ENCODE measurements around the gene AUTS2.

AUTS2 gene

DNA sequence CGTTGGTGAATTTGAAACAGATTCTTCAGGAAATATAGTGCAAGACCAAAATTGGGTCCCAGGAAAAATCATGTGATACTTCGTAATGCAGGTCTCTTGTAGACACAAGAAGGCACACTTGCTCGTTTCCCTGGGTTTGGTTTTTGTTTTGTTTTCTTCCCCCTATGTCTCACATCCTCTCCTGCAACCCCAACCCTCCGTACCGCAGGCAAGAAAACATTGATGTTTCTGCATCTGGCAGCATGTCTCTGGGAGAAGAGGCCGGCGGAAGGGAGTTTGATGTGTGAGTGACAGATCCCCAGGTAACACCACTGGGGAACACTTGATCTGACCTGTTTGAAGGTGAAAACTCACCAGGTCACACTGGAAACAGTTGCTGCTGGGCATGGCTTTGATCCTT lies 718.5 kb downstream of the AUTS2 start:
- Histone ChIP-seq H3K27ac (ENCODE audit: low read depth, low read length) (no peak overlapping the region), H3K27me3 (ENCODE audit: control insufficient read depth, insufficient read depth, low read length) (no peaks in the 10 kb centered on the region), H3K36me3 (ENCODE audit: control insufficient read depth, insufficient read depth, low read length) (no peaks in the 10 kb centered on the region), H3K9me3 (ENCODE audit: control insufficient read depth, insufficient read depth, low read depth, low read length) (no peaks in the 10 kb centered on the region), H3K4me3 (ENCODE audit: low read depth, low read length) (no peak overlapping the region), H3K9ac (ENCODE audit: low read length) (no peak overlapping the region), H3K4me1 (ENCODE audit: control insufficient read depth, insufficient read depth, low read length) (peaks cover 31% of the 10 kb centered on the region; the same call in 1 of the 2 replicates)

DNA sequence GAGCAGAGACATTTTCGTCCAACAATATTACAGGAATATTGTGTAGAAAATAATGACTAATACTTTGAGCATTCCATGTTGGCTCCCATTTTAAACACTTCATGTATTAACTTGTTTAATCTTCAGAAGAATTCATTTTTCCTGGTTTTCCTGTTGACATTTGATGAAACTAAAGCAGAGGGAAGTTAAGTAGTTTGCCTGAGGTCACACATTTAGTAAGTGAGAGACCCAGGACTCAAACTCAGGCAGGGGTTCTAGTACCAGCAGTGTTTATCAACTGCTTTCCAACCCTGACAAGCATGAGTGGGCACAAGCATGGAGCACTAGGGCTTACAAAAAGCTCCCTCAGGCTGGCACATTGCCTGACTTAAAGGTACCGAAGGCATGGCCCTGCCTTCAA lies 719.1 kb downstream of the AUTS2 start:
- Histone ChIP-seq H3K9ac (ENCODE audit: low read length) (no peak overlapping the region), H3K4me1 (ENCODE audit: control insufficient read depth, insufficient read depth, low read length) (peaks cover 31% of the 10 kb centered on the region; the same call in 1 of the 2 replicates), H3K27ac (ENCODE audit: low read depth, low read length) (no peak overlapping the region), H3K9me3 (ENCODE audit: control insufficient read depth, insufficient read depth, low read depth, low read length) (no peaks in the 10 kb centered on the region), H3K36me3 (ENCODE audit: control insufficient read depth, insufficient read depth, low read length) (no peaks in the 10 kb centered on the region), H3K4me3 (ENCODE audit: low read depth, low read length) (no peak overlapping the region), H3K27me3 (ENCODE audit: control insufficient read depth, insufficient read depth, low read length) (no peaks in the 10 kb centered on the region)

GRCh38 chr7:70318511-70318910 lies 720.2 kb downstream of the AUTS2 start:
- no peak overlapping the region for H3K27ac ChIP-seq (ENCODE audit: low read depth, low read length)
- no peak overlapping the region for H3K9ac ChIP-seq (ENCODE audit: low read length)
- H3K27me3 ChIP-seq (ENCODE audit: control insufficient read depth, insufficient read depth, low read length): no peaks in the 10 kb centered on the region
- no peaks in the 10 kb centered on the region for H3K9me3 ChIP-seq (ENCODE audit: control insufficient read depth, insufficient read depth, low read depth, low read length)
- no peak overlapping the region for H3K4me3 ChIP-seq (ENCODE audit: low read depth, low read length)
- H3K36me3 ChIP-seq (ENCODE audit: control insufficient read depth, insufficient read depth, low read length): no peaks in the 10 kb centered on the region
- H3K4me1 ChIP-seq (ENCODE audit: control insufficient read depth, insufficient read depth, low read length): peaks cover 19% of the 10 kb centered on the region; the same call in 1 of the 2 replicates

GRCh38 chr7:70319057-70319456 lies 720.8 kb downstream of the AUTS2 start:
- peaks cover 14% of the 10 kb centered on the region; the same call in 1 of the 2 replicates for H3K4me1 ChIP-seq (ENCODE audit: control insufficient read depth, insufficient read depth, low read length)
- H3K4me3 ChIP-seq (ENCODE audit: low read depth, low read length): no peak overlapping the region
- H3K9ac ChIP-seq (ENCODE audit: low read length): no peak overlapping the region
- no peaks in the 10 kb centered on the region for H3K27me3 ChIP-seq (ENCODE audit: control insufficient read depth, insufficient read depth, low read length)
- no peaks in the 10 kb centered on the region for H3K36me3 ChIP-seq (ENCODE audit: control insufficient read depth, insufficient read depth, low read length)
- no peak overlapping the region for H3K27ac ChIP-seq (ENCODE audit: low read depth, low read length)
- no peaks in the 10 kb centered on the region for H3K9me3 ChIP-seq (ENCODE audit: control insufficient read depth, insufficient read depth, low read depth, low read length)

DNA sequence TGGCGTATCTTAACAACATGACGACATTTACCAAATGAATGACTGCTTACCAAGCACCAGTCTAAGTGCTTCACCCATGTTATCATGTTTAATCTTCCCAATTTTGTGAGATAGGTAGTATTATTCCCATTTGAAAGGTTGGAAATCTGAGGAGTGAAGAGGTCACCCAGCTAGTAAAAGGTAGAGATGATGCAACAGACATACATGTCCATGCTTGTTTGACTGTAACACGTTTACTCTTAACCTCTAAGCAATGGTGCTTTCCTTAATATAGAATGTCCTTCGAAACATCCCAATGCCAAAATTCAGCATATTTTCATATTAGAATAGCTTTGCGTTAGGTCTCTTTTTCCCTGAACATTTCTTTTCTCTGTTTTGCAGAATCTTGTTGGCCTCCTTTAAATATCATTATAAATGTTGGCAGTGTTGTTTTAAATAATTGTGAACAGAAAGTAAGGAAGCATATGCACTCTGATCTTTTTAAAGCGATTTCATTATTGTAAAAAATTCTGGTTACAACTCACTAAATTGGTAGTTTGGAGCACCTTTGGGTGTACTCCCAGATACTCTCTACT lies 722.8 kb downstream of the AUTS2 start:
- Histone ChIP-seq H3K4me1 (ENCODE audit: control insufficient read depth, insufficient read depth, low read length) (peaks cover 13% of the 10 kb centered on the region; the same call in 1 of the 2 replicates), H3K27ac (ENCODE audit: low read depth, low read length) (no peak overlapping the region), H3K9me3 (ENCODE audit: control insufficient read depth, insufficient read depth, low read depth, low read length) (no peaks in the 10 kb centered on the region), H3K9ac (ENCODE audit: low read length) (no peak overlapping the region), H3K27me3 (ENCODE audit: control insufficient read depth, insufficient read depth, low read length) (no peaks in the 10 kb centered on the region), H3K36me3 (ENCODE audit: control insufficient read depth, insufficient read depth, low read length) (no peaks in the 10 kb centered on the region), H3K4me3 (ENCODE audit: low read depth, low read length) (no peak overlapping the region)

- no peak overlapping the region for H3K4me3 ChIP-seq (ENCODE audit: low read depth, low read length)
- no peaks in the 10 kb centered on the region for H3K27me3 ChIP-seq (ENCODE audit: control insufficient read depth, insufficient read depth, low read length)
- no peaks in the 10 kb centered on the region for H3K36me3 ChIP-seq (ENCODE audit: control insufficient read depth, insufficient read depth, low read length)
- H3K9me3 ChIP-seq (ENCODE audit: control insufficient read depth, insufficient read depth, low read depth, low read length): no peaks in the 10 kb centered on the region
- H3K4me1 ChIP-seq (ENCODE audit: control insufficient read depth, insufficient read depth, low read length): peaks cover 13% of the 10 kb centered on the region; the same call in 1 of the 2 replicates
- H3K27ac ChIP-seq (ENCODE audit: low read depth, low read length): no peak overlapping the region
- H3K9ac ChIP-seq (ENCODE audit: low read length): no peak overlapping the region
Measured at GRCh38 chr7:70322856-70323255, 724.6 kb downstream of the AUTS2 start.

DNA sequence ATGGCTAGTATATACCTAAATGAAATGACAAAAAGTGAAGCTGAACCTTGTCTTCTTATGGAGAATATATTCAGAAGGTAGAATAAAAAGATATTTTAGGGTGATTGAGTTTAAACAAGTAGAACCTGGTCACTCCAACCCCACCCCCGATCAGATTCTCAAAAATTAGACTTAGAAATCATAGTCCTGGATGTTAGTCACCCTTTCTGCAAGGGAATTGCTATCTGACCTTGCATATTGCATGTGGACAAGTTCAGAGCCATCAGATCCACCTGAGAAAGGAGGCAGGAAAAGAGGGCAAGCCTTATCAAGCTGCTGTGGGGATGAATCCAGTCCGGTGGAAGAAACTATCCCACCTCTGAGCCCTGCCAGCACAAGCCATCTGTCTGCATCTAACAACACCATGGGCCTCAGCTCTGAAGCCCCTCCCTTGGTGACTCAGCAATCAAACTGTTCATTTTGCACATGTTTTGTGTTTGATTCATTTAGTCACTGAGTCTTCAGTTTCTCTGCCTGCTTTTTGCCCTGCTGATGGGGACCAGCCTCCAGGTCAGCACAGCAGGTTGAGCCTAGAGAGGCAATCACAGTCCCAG lies 727.3 kb downstream of the AUTS2 start:
- Histone ChIP-seq H3K27ac (ENCODE audit: low read depth, low read length) (no peak overlapping the region), H3K4me3 (ENCODE audit: low read depth, low read length) (no peak overlapping the region), H3K9me3 (ENCODE audit: control insufficient read depth, insufficient read depth, low read depth, low read length) (no peaks in the 10 kb centered on the region), H3K36me3 (ENCODE audit: control insufficient read depth, insufficient read depth, low read length) (no peaks in the 10 kb centered on the region), H3K27me3 (ENCODE audit: control insufficient read depth, insufficient read depth, low read length) (no peaks in the 10 kb centered on the region), H3K4me1 (ENCODE audit: control insufficient read depth, insufficient read depth, low read length) (no peaks in the 10 kb centered on the region), H3K9ac (ENCODE audit: low read length) (no peak overlapping the region)

- Histone ChIP-seq H3K27ac (ENCODE audit: low read depth, low read length) (no peak overlapping the region), H3K36me3 (ENCODE audit: control insufficient read depth, insufficient read depth, low read length) (no peaks in the 10 kb centered on the region), H3K9me3 (ENCODE audit: control insufficient read depth, insufficient read depth, low read depth, low read length) (no peaks in the 10 kb centered on the region), H3K27me3 (ENCODE audit: control insufficient read depth, insufficient read depth, low read length) (no peaks in the 10 kb centered on the region), H3K4me3 (ENCODE audit: low read depth, low read length) (no peak overlapping the region), H3K4me1 (ENCODE audit: control insufficient read depth, insufficient read depth, low read length) (no peaks in the 10 kb centered on the region), H3K9ac (ENCODE audit: low read length) (no peak overlapping the region)
Measured at GRCh38 chr7:70334295-70334694, 736.0 kb downstream of the AUTS2 start.

DNA sequence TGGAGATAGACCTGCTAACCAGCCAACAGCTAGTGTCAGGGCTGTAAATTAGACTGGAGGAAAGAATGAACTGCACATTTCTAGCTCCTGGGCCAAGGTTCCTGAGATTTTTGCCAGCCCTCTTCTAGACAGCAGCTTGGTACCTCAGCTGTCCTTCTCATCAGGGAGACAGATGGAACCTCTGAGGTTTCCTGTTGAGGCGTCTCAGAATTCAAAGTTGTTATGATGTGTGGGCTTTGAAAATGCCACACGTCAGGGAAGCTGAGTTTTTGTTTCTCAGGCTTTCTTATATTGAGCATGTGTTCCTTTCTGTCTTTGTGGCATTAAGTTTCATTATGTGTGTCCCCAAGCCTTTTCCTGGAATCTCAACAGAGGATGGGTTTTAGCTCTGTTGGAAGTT lies 736.6 kb downstream of the AUTS2 start:
- no peak overlapping the region for H3K4me3 ChIP-seq (ENCODE audit: low read depth, low read length)
- H3K4me1 ChIP-seq (ENCODE audit: control insufficient read depth, insufficient read depth, low read length): no peaks in the 10 kb centered on the region
- no peaks in the 10 kb centered on the region for H3K36me3 ChIP-seq (ENCODE audit: control insufficient read depth, insufficient read depth, low read length)
- no peaks in the 10 kb centered on the region for H3K9me3 ChIP-seq (ENCODE audit: control insufficient read depth, insufficient read depth, low read depth, low read length)
- no peaks in the 10 kb centered on the region for H3K27me3 ChIP-seq (ENCODE audit: control insufficient read depth, insufficient read depth, low read length)
- no peak overlapping the region for H3K27ac ChIP-seq (ENCODE audit: low read depth, low read length)
- H3K9ac ChIP-seq (ENCODE audit: low read length): no peak overlapping the region

DNA sequence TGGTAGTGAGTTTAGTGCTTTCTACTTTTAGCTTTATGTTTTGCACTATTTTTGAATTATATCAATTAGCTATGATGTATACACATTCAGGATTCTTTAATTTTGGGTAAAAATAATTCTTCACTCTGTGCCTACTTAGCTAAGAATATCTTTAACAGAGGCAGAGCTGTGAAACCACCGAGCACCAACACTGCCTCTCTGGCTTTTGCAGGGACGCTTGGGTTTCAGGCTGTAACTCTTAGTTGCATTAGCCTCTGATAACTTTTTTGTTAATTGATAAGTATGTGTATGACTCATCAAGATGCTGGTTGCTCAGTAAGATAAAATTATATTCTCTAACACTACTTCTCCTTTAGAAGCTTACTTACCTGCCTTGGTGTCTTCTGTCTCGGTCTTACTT lies 738.3 kb downstream of the AUTS2 start:
- H3K9ac ChIP-seq (ENCODE audit: low read length): no peak overlapping the region
- no peak overlapping the region for H3K4me3 ChIP-seq (ENCODE audit: low read depth, low read length)
- no peaks in the 10 kb centered on the region for H3K27me3 ChIP-seq (ENCODE audit: control insufficient read depth, insufficient read depth, low read length)

DNA sequence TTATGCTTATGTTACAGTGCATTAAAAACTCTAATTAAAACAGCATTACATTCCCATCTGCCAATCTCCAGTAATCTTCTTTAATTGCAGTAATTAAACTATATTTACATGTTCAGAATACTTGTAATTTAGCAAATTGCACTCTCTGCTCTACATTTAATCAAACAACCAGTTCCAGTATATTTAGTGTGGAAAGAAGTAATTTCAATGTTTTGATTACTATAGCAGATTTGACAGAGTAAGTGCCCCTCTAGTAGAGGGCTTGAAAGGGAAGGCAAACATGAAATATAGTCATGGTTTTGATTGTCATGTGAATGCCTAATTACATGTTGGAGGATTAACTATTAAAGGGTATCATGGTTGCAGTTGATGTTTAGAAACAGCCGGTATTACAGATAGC lies 739.7 kb downstream of the AUTS2 start:
- Histone ChIP-seq H3K36me3 (ENCODE audit: control insufficient read depth, insufficient read depth, low read length) (no peaks in the 10 kb centered on the region), H3K9me3 (ENCODE audit: control insufficient read depth, insufficient read depth, low read depth, low read length) (no peaks in the 10 kb centered on the region), H3K27ac (ENCODE audit: low read depth, low read length) (no peak overlapping the region), H3K4me3 (ENCODE audit: low read depth, low read length) (no peak overlapping the region), H3K27me3 (ENCODE audit: control insufficient read depth, insufficient read depth, low read length) (no peaks in the 10 kb centered on the region), H3K4me1 (ENCODE audit: control insufficient read depth, insufficient read depth, low read length) (no peaks in the 10 kb centered on the region), H3K9ac (ENCODE audit: low read length) (no peak overlapping the region)

More for the DNA sequence above, 738.3 kb downstream of the AUTS2 start:
- H3K36me3 ChIP-seq (ENCODE audit: control insufficient read depth, insufficient read depth, low read length): no peaks in the 10 kb centered on the region
- H3K27ac ChIP-seq (ENCODE audit: low read depth, low read length): no peak overlapping the region
- no peaks in the 10 kb centered on the region for H3K4me1 ChIP-seq (ENCODE audit: control insufficient read depth, insufficient read depth, low read length)
- no peaks in the 10 kb centered on the region for H3K9me3 ChIP-seq (ENCODE audit: control insufficient read depth, insufficient read depth, low read depth, low read length)
